HepG2 (cell line): ENCODE results near the gene ATAD1. TPM values are rescaled to one million over a fixed set of nuclear protein-coding genes. Genes with fewer than 3 reads are reported as not detected.

Experiments
- CHD2 ChIP-seq: IDR thresholded peaks from 2 replicates; pipeline ENCODE4 v1.6.1; 2011; ENCODE audit warnings: low read depth, low read length, improper control_type of control experiment
- DBP ChIP-seq: sonication (generic); formaldehyde crosslinking; IDR thresholded peaks from 2 replicates; pipeline ENCODE4 v1.4.0; 2020; ENCODE audit warnings: missing genetic modification reagents; ENCODE audit errors: not compliant biosample characterization
- FOXC1 ChIP-seq: sonication (generic); formaldehyde crosslinking; IDR thresholded peaks from 2 replicates; pipeline ENCODE4 v1.8.0; 2022; ENCODE audit warnings: mild to moderate bottlenecking, missing genetic modification reagents, borderline replicate concordance
- FOXP1 ChIP-seq, 2 experiments: fragments of 450-650 bp in 1 of 2; IDR thresholded peaks; 2 replicates each; pipeline ENCODE4 v1.6.1; 2017 to 2018; ENCODE audit warnings: antibody characterized with exemption in 1 of 2
- GRHL1 ChIP-seq: sonication (generic); formaldehyde crosslinking; conservative IDR thresholded peaks from 2 replicates; pipeline ENCODE4 v1.8.0; 2022; ENCODE audit warnings: missing genetic modification reagents
- HMG20A ChIP-seq: IDR thresholded peaks from 2 replicates; pipeline ENCODE4 v1.6.1; 2016; ENCODE audit warnings: borderline replicate concordance
- KAT2B ChIP-seq: fragments of 150-350 bp; IDR thresholded peaks from 2 replicates; pipeline ENCODE4 v1.6.1; 2014; ENCODE audit warnings: low read depth, low read length, borderline replicate concordance
- KDM3A ChIP-seq: IDR thresholded peaks from 2 replicates; pipeline ENCODE4 v1.6.1; 2018; ENCODE audit warnings: low read depth, missing compliant biosample characterization
- MAF1 ChIP-seq: sonication (generic); formaldehyde crosslinking; IDR thresholded peaks from 2 replicates; pipeline ENCODE4 v1.5.0; 2020; ENCODE audit warnings: missing genetic modification reagents, borderline replicate concordance
- MED8 ChIP-seq: sonication (generic); formaldehyde crosslinking; IDR thresholded peaks from 2 replicates; pipeline ENCODE4 v1.8.1; 2023; ENCODE audit warnings: mild to moderate bottlenecking, missing genetic modification reagents; ENCODE audit not compliant: insufficient replicate concordance
- NFRKB ChIP-seq: fragments of 450-650 bp; IDR thresholded peaks from 2 replicates; pipeline ENCODE4 v1.6.1; 2017
- POLR2AphosphoS5 ChIP-seq: IDR thresholded peaks from 2 replicates; pipeline ENCODE4 v1.6.1; 2012; ENCODE audit warnings: low read depth, low read length
- SNAI1 ChIP-seq: sonication (generic); formaldehyde crosslinking; IDR thresholded peaks from 2 replicates; pipeline ENCODE4 v1.5.0; 2020; ENCODE audit warnings: mild to moderate bottlenecking, missing genetic modification reagents, borderline replicate concordance
- SSRP1 ChIP-seq: IDR thresholded peaks from 2 replicates; pipeline ENCODE4 v1.6.1; 2016; ENCODE audit warnings: control low read depth
- STAG1 ChIP-seq: sonication (generic); formaldehyde crosslinking; IDR thresholded peaks from 2 replicates; pipeline ENCODE4 v1.4.0; 2020; ENCODE audit warnings: missing genetic modification reagents
- TIGD3 ChIP-seq: sonication (generic); formaldehyde crosslinking; IDR thresholded peaks from 2 replicates; pipeline ENCODE4 v1.5.1; 2020; ENCODE audit warnings: mild to moderate bottlenecking, missing genetic modification reagents, borderline replicate concordance
- U2AF2 ChIP-seq: fragments of 200-400 bp; formaldehyde crosslinking; IDR thresholded peaks from 2 replicates; pipeline ENCODE4 v1.6.1; 2017; ENCODE audit warnings: low read depth, mild to moderate bottlenecking, low read length
- ZBTB49 ChIP-seq: sonication (generic); formaldehyde crosslinking; IDR thresholded peaks from 2 replicates; pipeline ENCODE4 v1.4.0; 2020; ENCODE audit warnings: missing genetic modification reagents, borderline replicate concordance
- ZFP91 ChIP-seq: sonication (generic); formaldehyde crosslinking; IDR thresholded peaks from 2 replicates; pipeline ENCODE4 v1.9.0; 2022; ENCODE audit warnings: missing genetic modification reagents, mild to moderate bottlenecking, borderline replicate concordance
- ZNF121 ChIP-seq: sonication (generic); formaldehyde crosslinking; IDR thresholded peaks from 2 replicates; pipeline ENCODE4 v1.5.0; 2020; ENCODE audit warnings: mild to moderate bottlenecking, missing genetic modification reagents
- ZNF567 ChIP-seq: sonication (generic); formaldehyde crosslinking; IDR thresholded peaks from 2 replicates; pipeline ENCODE4 v1.8.1; 2023; ENCODE audit warnings: mild to moderate bottlenecking, missing genetic modification reagents, borderline replicate concordance
- polyA plus RNA-seq, 8 experiments: library from polyadenylated mRNA; depleted of rRNA in 3 of 8; stranded (reverse) in 7 of 8; unstranded in 1 of 8; fragments of >200 nt; fragmentation: Illumina TruSeq in 4 of 8; extraction: Trizol in 4 of 8; gene quantifications; 2 replicates each; pipeline versions ENCODE4 v1.2.1 to v1.2.3, GENCODE V29; 2011 to 2016; ENCODE audit warnings: low read depth in 4 of 8, missing spikeins in 1 of 8, mixed read lengths in 1 of 8; ENCODE audit not compliant: insufficient read depth in 1 of 8
- total RNA-seq, 5 experiments: library from RNA; depleted of rRNA; stranded (reverse); fragments of >200 nt; fragmentation: Illumina TruSeq; extraction: Trizol; gene quantifications; 2 replicates each; pipeline ENCODE4 v1.2.3, GENCODE V29; 2016; ENCODE audit warnings: low read depth in 1 of 5

The ATAD1 gene
- total and polyA plus RNA-seq, 2 of the 13 experiments (the other 11 are each of a cell fraction or from before 2014, with no cell fraction given) = 14.9 to 28.2 TPM

GRCh38 chr10:87817609-87818504, at the start of gene ATAD1 (continued):
- TF ChIP-seq MED8 (peak; percentile 41), ZNF121 (no peak), TIGD3 (CRISPR knock-in tag) (0 out of 2 replicates have a peak, but pooled peaks have one; percentile 27), KDM3A (CRISPR knock-in tag) (0 out of 2 replicates have a peak, but pooled peaks have one; percentile 40), HMG20A (0 out of 2 replicates have a peak, but pooled peaks have one; percentile 22), MAF1 (CRISPR knock-in tag) (no peak), STAG1 (no peak), POLR2AphosphoS5 (peak; percentile 90), FOXP1 (IDR thresholded peaks at IDR 0.05) (no peak), FOXP1 (CRISPR knock-in tag; IDR thresholded peaks at IDR 0.05) (no peak), GRHL1 (CRISPR knock-in tag) (no peak), U2AF2 (no peak), ZFP91 (peak; percentile 91; the same call in 1 of the 2 replicates), ZBTB49 (CRISPR knock-in tag) (no peak), CHD2 (no peak), KAT2B (no peak), FOXC1 (peak; percentile 22; the same call in 1 of the 2 replicates), DBP (CRISPR knock-in tag) (peak; percentile 29), NFRKB (no peak), SNAI1 (CRISPR knock-in tag) (no peak; the same call in 1 of the 2 replicates), ZNF567 (CRISPR knock-in tag) (peak; percentile 36; the same call in 1 of the 2 replicates), SSRP1 (CRISPR knock-in tag) (no peak)
